ENCODE results near the gene RAD21L1.

Gene RAD21L1

GRCh38 chr20:1232286-1233111, 6.7 kb downstream of the RAD21L1 start:
- CTCF ChIA-PET = interaction anchor here (0.6 kb wide), 1 partner anchor 22 kb away, joined by 3 read pairs; no protein-coding TSS in a partner anchor
- POLR2A ChIA-PET (ENCODE audit: low non-redundant PET) = no interaction called here
- no peak overlapping the region for H3K27ac ChIP-seq
- no peak for TF ChIP-seq CTCF (conservative IDR thresholded peaks at IDR 0.05; ENCODE audit: low read depth)
- DNase-seq (ENCODE audit: low spot score) = no peak

DNA sequence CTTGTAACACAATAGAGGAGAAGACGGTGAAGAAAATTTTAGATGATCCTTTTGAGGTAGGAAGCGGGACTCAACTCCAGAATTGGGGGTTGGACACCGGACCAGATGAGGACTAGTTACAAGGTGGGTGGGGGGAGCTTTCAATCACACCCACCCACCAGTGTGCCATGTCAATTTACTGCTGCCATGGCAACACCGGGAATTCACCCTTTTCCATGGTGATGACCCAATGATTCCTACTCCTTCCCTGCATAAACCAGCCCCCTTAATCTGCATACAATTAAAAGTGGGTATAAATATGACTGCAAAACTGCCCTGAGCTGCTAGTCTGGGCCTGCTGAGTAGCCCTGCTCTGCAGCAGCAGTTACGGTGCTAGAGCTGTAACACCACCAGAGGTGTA, 14.7 kb downstream of the RAD21L1 start:
- POLR2A ChIA-PET (ENCODE audit: low non-redundant PET) = no interaction called here
- CTCF ChIA-PET = interaction anchor here (1.1 kb wide), 1 partner anchor 27 kb away, joined by 4 read pairs; no protein-coding TSS in a partner anchor
- TF ChIP-seq CTCF (conservative IDR thresholded peaks at IDR 0.05; ENCODE audit: low read depth) = no peak
- DNase-seq (ENCODE audit: low spot score) = no peak
- no peak overlapping the region for H3K27ac ChIP-seq

DNA sequence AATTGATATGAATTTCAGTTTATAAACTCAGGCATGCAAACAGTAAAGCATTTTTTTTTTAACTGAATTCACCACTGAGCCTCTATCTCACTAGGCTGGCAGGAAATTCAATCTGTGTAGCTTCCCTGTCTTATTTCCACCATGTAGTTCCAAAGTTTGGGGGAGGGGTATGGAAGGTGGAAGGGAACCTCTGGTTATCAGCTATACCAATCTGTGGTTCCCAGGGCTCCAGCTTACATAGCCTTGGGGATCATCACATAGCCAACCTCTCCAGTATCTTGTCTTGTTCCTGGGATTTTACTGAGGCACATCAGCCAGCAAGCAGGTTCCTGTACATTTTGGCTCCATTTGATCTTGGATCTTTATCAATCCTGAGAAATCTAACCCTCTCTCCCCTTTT, 15.6 kb downstream of the RAD21L1 start:
- POLR2A ChIA-PET (ENCODE audit: low non-redundant PET) = no interaction called here

DNA sequence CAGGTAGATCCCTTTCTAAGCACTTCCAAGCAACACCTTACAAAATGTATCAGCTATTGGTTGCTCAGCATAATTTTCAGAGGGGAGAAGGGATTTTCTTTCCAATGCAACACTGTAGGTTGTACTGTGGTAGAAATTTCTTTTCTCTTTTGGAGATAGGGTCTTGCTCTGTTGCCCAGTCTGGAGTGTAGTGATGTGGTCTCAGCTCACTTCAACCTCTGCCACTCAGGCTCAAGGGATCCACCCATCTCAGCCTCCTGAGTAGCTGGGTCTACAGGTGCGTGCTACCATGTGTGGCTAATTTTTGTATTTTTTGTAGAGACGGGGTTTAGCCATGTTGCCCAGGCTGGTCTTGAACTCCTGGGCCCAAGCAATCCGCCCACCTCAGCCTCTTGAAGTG, 16.3 kb downstream of the RAD21L1 start:
- ChIA-PET POLR2A (ENCODE audit: low non-redundant PET) (no interaction called here), CTCF (interaction anchor here (0.6 kb wide), 1 partner anchor 31 kb away, joined by 3 read pairs; no protein-coding TSS in a partner anchor)
- DNase-seq (ENCODE audit: low spot score) = no peak
- H3K27ac ChIP-seq = no peak overlapping the region
- TF ChIP-seq CTCF (conservative IDR thresholded peaks at IDR 0.05; ENCODE audit: low read depth) = no peak

More for the DNA sequence above, 15.6 kb downstream of the RAD21L1 start:
- H3K27ac ChIP-seq = no peak overlapping the region
- CTCF ChIA-PET = no interaction called here
- no peak for TF ChIP-seq CTCF (conservative IDR thresholded peaks at IDR 0.05; ENCODE audit: low read depth)
- no peak for DNase-seq (ENCODE audit: low spot score)

DNA sequence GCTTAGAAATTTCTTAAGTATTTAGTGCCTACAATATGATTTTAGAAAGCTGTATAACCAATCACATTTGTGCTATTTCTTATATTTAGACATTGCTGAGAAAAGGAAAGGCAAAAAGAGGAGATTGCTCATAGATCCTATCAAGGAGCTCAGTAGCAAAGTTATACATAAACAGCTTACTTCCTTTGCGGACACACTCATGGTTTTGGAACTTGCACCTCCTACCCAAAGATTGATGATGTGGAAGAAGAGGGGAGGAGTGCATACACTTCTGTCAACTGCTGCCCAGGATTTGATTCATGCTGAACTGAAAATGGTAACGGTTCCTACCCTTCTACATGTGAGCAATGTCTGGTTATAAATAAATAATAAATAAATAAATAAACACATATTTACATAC, 16.7 kb downstream of the RAD21L1 start:
- CTCF ChIA-PET = interaction anchor here (0.5 to 0.6 kb wide), 2 partner anchors 16 to 31 kb away, joined by 3 to 4 read pairs; no protein-coding TSS in a partner anchor
- no peak overlapping the region for H3K27ac ChIP-seq
- POLR2A ChIA-PET (ENCODE audit: low non-redundant PET) = no interaction called here
- no peak for DNase-seq (ENCODE audit: low spot score)
- TF ChIP-seq CTCF (conservative IDR thresholded peaks at IDR 0.05; ENCODE audit: low read depth) = no peak

- ChIA-PET CTCF (no interaction called here), POLR2A (ENCODE audit: low non-redundant PET) (no interaction called here)
- no peak overlapping the region for H3K27ac ChIP-seq
- no peak for DNase-seq (ENCODE audit: low spot score)
- no peak for TF ChIP-seq CTCF (conservative IDR thresholded peaks at IDR 0.05; ENCODE audit: low read depth)
Measured at GRCh38 chr20:1245578-1245977, 19.7 kb downstream of the RAD21L1 start.

Measured in RWPE1 (cell line).